SK-N-SH treated with all-trans-retinoic acid at 6 μM for 48 hours (cell line): ENCODE results near the gene MLXIP.

ENCODE experiments used
- ATAC-seq: fragments of 200-7000 bp; cut with Tn5 transposase; 3 replicates; pipeline ENCODE4 v1.9.1; 2020; ENCODE audit warnings: mild to moderate bottlenecking, moderate library complexity
- ARNTL ChIP-seq: fragments of 450-650 bp; formaldehyde crosslinking; IDR thresholded peaks from 2 replicates; pipeline ENCODE4 v1.5.0; 2020; ENCODE audit warnings: low read depth, mild to moderate bottlenecking, moderate library complexity, borderline replicate concordance
- BACH2 ChIP-seq: fragments of 250-450 bp; sonication (Bioruptor Pico); IDR thresholded peaks from 2 replicates; pipeline ENCODE4 v1.9.0; 2021; ENCODE audit warnings: mild to moderate bottlenecking, borderline replicate concordance
- CREB5 ChIP-seq: fragments of 250-450 bp; sonication (Bioruptor Pico); IDR thresholded peaks from 2 replicates; pipeline ENCODE4 v1.5.1; 2020; ENCODE audit warnings: low read depth, mild to moderate bottlenecking, moderate library complexity
- CSDC2 ChIP-seq: fragments of 250-450 bp; sonication (Bioruptor Pico); IDR thresholded peaks from 2 replicates; pipeline ENCODE4 v1.5.0; 2020; ENCODE audit warnings: mild to moderate bottlenecking, moderate library complexity
- CSRNP3 ChIP-seq: fragments of 250-450 bp; sonication (Bioruptor Pico); IDR thresholded peaks from 2 replicates; pipeline ENCODE4 v1.5.1; 2021; ENCODE audit warnings: mild to moderate bottlenecking, moderate library complexity
- ESRRG ChIP-seq: fragments of 250-450 bp; sonication (Bioruptor Pico); IDR thresholded peaks from 2 replicates; pipeline ENCODE4 v1.6.1; 2021; ENCODE audit warnings: mild to moderate bottlenecking
- GLIS3 ChIP-seq: fragments of 250-450 bp; sonication (Bioruptor Pico); IDR thresholded peaks from 2 replicates; pipeline ENCODE4 v1.5.0; 2020; ENCODE audit warnings: mild to moderate bottlenecking, moderate library complexity
- PATZ1 ChIP-seq: fragments of 250-450 bp; sonication (Bioruptor Pico); IDR thresholded peaks from 2 replicates; pipeline ENCODE4 v1.8.0; 2020; ENCODE audit warnings: mild to moderate bottlenecking, moderate library complexity, borderline replicate concordance
- POU6F1 ChIP-seq: fragments of 250-450 bp; sonication (Bioruptor Pico); IDR thresholded peaks from 2 replicates; pipeline ENCODE4 v1.8.0; 2021; ENCODE audit warnings: low read depth, mild to moderate bottlenecking, moderate library complexity, borderline replicate concordance
- RARB ChIP-seq: fragments of 250-450 bp; sonication (Bioruptor Pico); IDR thresholded peaks from 2 replicates; pipeline ENCODE4 v1.8.0; 2021; ENCODE audit warnings: mild to moderate bottlenecking, moderate library complexity
- SNAI2 ChIP-seq: fragments of 250-450 bp; sonication (Bioruptor Pico); IDR thresholded peaks from 2 replicates; pipeline ENCODE4 v1.5.0; 2020; ENCODE audit warnings: mild to moderate bottlenecking, moderate library complexity
- TCF4 ChIP-seq: fragments of 250-450 bp; sonication (Bioruptor Pico); IDR thresholded peaks from 2 replicates; pipeline ENCODE4 v1.8.0; 2021; ENCODE audit warnings: mild to moderate bottlenecking, moderate library complexity, borderline replicate concordance
- TOX ChIP-seq: fragments of 250-450 bp; sonication (Bioruptor Pico); IDR thresholded peaks from 2 replicates; pipeline ENCODE4 v1.8.0; 2021; ENCODE audit warnings: mild to moderate bottlenecking, moderate library complexity, borderline replicate concordance
- ZC3H10 ChIP-seq: fragments of 250-450 bp; sonication (Bioruptor Pico); IDR thresholded peaks from 2 replicates; pipeline ENCODE4 v1.5.1; 2021; ENCODE audit warnings: mild to moderate bottlenecking, moderate library complexity
- ZFP3 ChIP-seq: fragments of 250-450 bp; sonication (Bioruptor Pico); IDR thresholded peaks from 2 replicates; pipeline ENCODE4 v1.5.0; 2020; ENCODE audit warnings: mild to moderate bottlenecking, moderate library complexity
- ZFP30 ChIP-seq: fragments of 450-650 bp; formaldehyde crosslinking; IDR thresholded peaks from 2 replicates; pipeline ENCODE4 v1.5.0; 2022; ENCODE audit warnings: mild to moderate bottlenecking, moderate library complexity
- ZNF565 ChIP-seq: fragments of 450-650 bp; formaldehyde crosslinking; conservative IDR thresholded peaks from 2 replicates; pipeline ENCODE4 v1.5.0; 2020; ENCODE audit warnings: low read depth, mild to moderate bottlenecking, moderate library complexity
- ZNF70 ChIP-seq: fragments of 450-650 bp; formaldehyde crosslinking; IDR thresholded peaks from 2 replicates; pipeline ENCODE4 v1.5.0; 2020; ENCODE audit warnings: mild to moderate bottlenecking, moderate library complexity
- ZNF8 ChIP-seq: fragments of 450-650 bp; formaldehyde crosslinking; IDR thresholded peaks from 2 replicates; pipeline ENCODE4 v1.5.0; 2020; ENCODE audit warnings: mild to moderate bottlenecking, moderate library complexity
- TF ChIP-seq, protein P1 (sequence below): fragments of 250-450 bp; sonication (Bioruptor Pico); IDR thresholded peaks from 2 replicates; pipeline ENCODE4 v1.5.0; 2020; ENCODE audit warnings: mild to moderate bottlenecking, moderate library complexity

MLXIP gene

DNA sequence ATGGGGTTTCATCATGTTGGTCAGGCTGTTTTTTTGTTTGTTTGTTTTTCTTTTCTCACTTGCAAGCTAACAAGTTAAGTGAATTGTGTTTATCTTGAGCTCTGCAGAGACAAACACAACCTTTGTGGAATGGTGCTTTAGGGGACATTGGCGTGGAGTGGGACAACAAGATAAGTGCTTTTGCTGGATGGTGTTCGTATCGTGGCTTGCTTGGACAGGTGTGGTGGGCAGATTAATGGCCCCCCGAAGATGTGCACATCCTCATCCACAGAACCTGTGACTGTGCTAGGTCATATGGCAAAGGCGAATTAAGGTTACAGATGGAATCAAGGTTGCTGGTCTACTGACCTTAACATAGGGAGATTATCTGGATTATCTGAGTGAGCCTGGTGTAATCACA lies 7.0 kb downstream of the MLXIP start:
- no peak for ATAC-seq
- no peak for TF ChIP-seq TOX (CRISPR knock-in tag)
- no peak for TF ChIP-seq ARNTL (CRISPR knock-in tag)
- no peak for TF ChIP-seq BACH2 (CRISPR knock-in tag)
- TF ChIP-seq ZFP3 (CRISPR knock-in tag) = no peak
- no peak for TF ChIP-seq ESRRG (CRISPR knock-in tag)
- TF ChIP-seq ZFP30 (CRISPR knock-in tag) = no peak
- TF ChIP-seq CSRNP3 = no peak
- no peak for TF ChIP-seq PATZ1 (CRISPR knock-in tag)
- TF ChIP-seq GLIS3 = no peak
- TF ChIP-seq RARB (CRISPR knock-in tag) = no peak
- TF ChIP-seq CSDC2 (CRISPR knock-in tag) = no peak
- no peak for TF ChIP-seq CREB5 (CRISPR knock-in tag)
- TF ChIP-seq, protein P1, sequence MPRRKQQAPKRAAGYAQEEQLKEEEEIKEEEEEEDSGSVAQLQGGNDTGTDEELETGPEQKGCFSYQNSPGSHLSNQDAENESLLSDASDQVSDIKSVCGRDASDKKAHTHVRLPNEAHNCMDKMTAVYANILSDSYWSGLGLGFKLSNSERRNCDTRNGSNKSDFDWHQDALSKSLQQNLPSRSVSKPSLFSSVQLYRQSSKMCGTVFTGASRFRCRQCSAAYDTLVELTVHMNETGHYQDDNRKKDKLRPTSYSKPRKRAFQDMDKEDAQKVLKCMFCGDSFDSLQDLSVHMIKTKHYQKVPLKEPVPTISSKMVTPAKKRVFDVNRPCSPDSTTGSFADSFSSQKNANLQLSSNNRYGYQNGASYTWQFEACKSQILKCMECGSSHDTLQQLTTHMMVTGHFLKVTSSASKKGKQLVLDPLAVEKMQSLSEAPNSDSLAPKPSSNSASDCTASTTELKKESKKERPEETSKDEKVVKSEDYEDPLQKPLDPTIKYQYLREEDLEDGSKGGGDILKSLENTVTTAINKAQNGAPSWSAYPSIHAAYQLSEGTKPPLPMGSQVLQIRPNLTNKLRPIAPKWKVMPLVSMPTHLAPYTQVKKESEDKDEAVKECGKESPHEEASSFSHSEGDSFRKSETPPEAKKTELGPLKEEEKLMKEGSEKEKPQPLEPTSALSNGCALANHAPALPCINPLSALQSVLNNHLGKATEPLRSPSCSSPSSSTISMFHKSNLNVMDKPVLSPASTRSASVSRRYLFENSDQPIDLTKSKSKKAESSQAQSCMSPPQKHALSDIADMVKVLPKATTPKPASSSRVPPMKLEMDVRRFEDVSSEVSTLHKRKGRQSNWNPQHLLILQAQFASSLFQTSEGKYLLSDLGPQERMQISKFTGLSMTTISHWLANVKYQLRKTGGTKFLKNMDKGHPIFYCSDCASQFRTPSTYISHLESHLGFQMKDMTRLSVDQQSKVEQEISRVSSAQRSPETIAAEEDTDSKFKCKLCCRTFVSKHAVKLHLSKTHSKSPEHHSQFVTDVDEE (CRISPR knock-in tag) = no peak
- TF ChIP-seq ZNF565 (CRISPR knock-in tag) = no peak
- no peak for TF ChIP-seq SNAI2 (CRISPR knock-in tag)
- TF ChIP-seq ZNF70 (CRISPR knock-in tag) = no peak
- no peak for TF ChIP-seq ZC3H10
- TF ChIP-seq POU6F1 (CRISPR knock-in tag) = no peak
- no peak for TF ChIP-seq ZNF8 (CRISPR knock-in tag)
- no peak for TF ChIP-seq TCF4 (CRISPR knock-in tag)

DNA sequence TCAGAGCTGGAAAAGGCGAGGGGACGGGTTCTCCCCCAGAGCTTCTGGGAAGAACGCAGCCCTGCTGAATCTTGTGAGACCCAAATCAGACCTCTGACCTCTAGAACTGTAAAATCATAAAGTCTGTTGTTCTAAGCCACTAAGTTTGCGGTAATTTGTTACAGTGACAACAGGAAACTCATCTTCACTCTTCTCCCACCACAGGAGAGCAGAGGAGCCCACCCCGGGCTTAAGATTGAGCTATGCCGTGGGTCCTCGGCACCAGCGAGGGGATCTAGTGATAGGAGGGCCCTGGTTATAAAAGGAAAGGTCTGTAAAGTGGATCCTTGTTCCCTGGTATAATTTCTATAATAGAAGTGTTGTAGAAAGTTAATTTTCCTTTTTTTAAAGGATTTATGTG lies 7.6 kb downstream of the MLXIP start:
- TF ChIP-seq ZNF70 (CRISPR knock-in tag) = no peak
- TF ChIP-seq ZFP30 (CRISPR knock-in tag) = no peak
- TF ChIP-seq BACH2 (CRISPR knock-in tag) = no peak
- no peak for TF ChIP-seq SNAI2 (CRISPR knock-in tag)
- TF ChIP-seq ZFP3 (CRISPR knock-in tag) = no peak
- TF ChIP-seq TOX (CRISPR knock-in tag) = no peak
- no peak for TF ChIP-seq ARNTL (CRISPR knock-in tag)
- no peak for ATAC-seq

DNA sequence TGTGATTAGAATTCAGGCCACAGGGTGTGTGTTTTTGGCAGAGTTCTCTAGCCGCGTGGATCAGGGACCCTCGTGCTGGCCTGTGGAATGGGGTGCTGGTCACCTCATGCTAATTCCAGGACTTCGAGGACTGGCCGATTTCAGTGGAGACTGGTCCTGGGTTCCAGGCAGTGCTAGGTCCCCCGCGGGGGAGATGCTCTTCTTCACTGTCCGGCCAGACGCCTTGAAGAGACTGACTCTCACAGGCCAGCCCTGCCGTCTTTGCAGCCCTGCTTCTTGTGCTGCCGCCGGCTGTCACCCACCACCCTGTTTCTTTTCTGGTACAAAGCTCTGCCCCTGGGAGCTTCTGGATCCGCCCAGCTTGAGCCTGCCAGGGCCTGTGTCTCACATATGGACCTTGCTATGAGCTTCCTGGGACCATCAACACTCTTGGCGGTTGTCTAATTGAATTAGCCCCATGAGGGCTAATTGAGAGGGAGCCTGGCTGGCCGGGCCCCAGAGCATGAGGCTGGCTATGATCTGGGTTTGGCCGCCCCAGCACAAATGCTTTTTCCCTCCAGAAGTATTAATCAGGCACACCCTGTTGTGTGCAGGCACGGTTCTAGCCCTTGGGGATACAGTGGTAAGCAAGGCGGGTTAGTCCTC lies 8.2 kb downstream of the MLXIP start:
- TF ChIP-seq ZNF70 (CRISPR knock-in tag) (no peak), ZFP30 (CRISPR knock-in tag) (no peak), TOX (CRISPR knock-in tag) (no peak)
- no peak for ATAC-seq
